ENCODE measurements around the gene RDX. TPM values are rescaled to one million over a fixed set of nuclear protein-coding genes. Genes with fewer than 3 reads are reported as not detected.
A peak's percentile ranks its signal among the peaks of the same experiment; 100 is the strongest.

The RDX gene
- total RNA-seq, 1 experiment from 2014 or later: 196 TPM

DNA sequence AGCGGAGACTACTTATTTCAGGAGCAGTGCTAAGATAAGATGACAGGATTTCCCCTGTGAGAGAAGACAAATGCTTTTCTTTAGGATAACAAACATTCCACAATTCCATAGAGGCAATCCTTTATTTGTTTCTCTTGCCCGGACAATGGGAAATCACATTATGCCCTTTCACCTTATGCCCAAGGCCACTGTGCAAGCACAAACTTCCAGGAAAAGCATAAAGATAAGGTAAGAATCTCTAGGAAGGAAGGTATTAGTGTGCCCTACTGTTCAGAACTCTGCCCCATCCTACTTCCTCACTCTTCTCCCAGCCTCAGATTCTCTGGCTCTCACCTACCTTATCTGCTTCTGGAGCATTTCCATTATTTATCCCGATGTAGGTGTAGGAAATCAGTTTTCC lies 23.1 kb upstream of the RDX start:
- H3K9me2 ChIP-seq (ENCODE audit: insufficient read depth): peaks cover 10% of the 10 kb centered on the region; the same call in 1 of the 2 replicates
- H2AFZ ChIP-seq: no peak overlapping the region
- no TSS peak for BruUV-seq (replicated peaks)
- no peaks in the 10 kb centered on the region for H3K36me3 ChIP-seq (ENCODE audit: low read depth)
- intact Hi-C loops (cut with micrococcal nuclease; ENCODE audit: unreplicated experiment): no loop called here
- H3K4me1 ChIP-seq (replicated peaks; ENCODE audit: insufficient read depth): peaks cover 36% of the 10 kb centered on the region
- H3K4me3 ChIP-seq: no peak overlapping the region
- ChIA-PET POLR2A (ENCODE audit: unreplicated experiment) (no interaction called here), CTCF (no interaction called here)
- H3K27me3 ChIP-seq (ENCODE audit: insufficient read depth, low read depth): no peaks in the 10 kb centered on the region
- H4K20me1 ChIP-seq (ENCODE audit: insufficient read depth): no peaks in the 10 kb centered on the region
- H3K79me2 ChIP-seq (ENCODE audit: low read depth): no peaks in the 10 kb centered on the region
- no peak overlapping the region for H3K27ac ChIP-seq
- H3F3A ChIP-seq (ENCODE audit: insufficient read depth, low read depth): peaks cover 8% of the 10 kb centered on the region; the same call in 1 of the 2 replicates
- H3K9me3 ChIP-seq (ENCODE audit: insufficient read depth, low read depth): peaks cover 4% of the 10 kb centered on the region
- TF ChIP-seq, protein P1, sequence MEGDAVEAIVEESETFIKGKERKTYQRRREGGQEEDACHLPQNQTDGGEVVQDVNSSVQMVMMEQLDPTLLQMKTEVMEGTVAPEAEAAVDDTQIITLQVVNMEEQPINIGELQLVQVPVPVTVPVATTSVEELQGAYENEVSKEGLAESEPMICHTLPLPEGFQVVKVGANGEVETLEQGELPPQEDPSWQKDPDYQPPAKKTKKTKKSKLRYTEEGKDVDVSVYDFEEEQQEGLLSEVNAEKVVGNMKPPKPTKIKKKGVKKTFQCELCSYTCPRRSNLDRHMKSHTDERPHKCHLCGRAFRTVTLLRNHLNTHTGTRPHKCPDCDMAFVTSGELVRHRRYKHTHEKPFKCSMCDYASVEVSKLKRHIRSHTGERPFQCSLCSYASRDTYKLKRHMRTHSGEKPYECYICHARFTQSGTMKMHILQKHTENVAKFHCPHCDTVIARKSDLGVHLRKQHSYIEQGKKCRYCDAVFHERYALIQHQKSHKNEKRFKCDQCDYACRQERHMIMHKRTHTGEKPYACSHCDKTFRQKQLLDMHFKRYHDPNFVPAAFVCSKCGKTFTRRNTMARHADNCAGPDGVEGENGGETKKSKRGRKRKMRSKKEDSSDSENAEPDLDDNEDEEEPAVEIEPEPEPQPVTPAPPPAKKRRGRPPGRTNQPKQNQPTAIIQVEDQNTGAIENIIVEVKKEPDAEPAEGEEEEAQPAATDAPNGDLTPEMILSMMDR (conservative IDR thresholded peaks at IDR 0.05): no peak
- TF ChIP-seq EZH2 (IDR thresholded peaks at IDR 0.05; ENCODE audit: low read depth): no peak
- no peak for DNase-seq
- H3K4me2 ChIP-seq: no peak overlapping the region

DNA sequence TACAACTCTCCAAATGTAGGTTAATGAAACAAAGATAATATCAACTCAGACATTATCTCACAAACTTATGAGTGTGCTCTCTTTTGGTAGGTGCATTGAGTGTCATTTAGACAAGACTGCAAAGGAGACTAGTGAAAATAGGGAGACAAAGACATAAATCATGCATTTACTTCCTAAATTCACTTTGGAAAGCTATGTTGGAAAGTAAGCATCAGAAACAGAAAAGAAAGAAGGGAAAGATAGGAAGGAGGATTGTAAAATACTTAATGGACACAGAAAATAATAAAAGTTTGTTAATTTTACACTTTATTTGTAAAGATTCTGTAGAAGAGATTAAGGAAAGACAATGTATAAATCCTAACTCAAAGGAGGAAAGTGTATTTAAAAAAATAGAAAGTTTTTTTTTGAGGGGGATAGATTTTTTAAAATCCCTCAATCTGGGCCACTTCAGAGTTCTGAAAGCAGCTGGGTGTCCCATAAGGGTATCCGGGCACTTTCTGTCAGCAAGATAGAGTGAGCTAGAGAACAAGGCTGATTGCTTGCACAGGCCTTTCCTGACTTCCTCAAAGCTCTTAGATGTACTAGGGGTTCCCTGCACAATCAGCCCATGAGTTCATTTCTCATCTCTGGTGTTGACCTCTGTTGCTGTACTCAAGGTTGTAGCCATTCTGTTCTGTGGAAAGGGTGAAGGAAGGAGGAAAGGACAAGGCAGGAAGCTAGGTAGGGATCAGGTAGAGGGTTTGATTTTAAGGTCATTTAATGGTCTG lies 22.4 kb upstream of the RDX start:
- no peak for DNase-seq
- no peaks in the 10 kb centered on the region for H3K36me3 ChIP-seq (ENCODE audit: low read depth)
- H3K4me3 ChIP-seq: no peak overlapping the region
- H4K20me1 ChIP-seq (ENCODE audit: insufficient read depth): no peaks in the 10 kb centered on the region
- H2AFZ ChIP-seq: no peak overlapping the region
- no peaks in the 10 kb centered on the region for H3K27me3 ChIP-seq (ENCODE audit: insufficient read depth, low read depth)
- BruUV-seq (replicated peaks): no TSS peak
- H3K4me2 ChIP-seq: no peak overlapping the region
- ChIA-PET POLR2A (ENCODE audit: unreplicated experiment) (no interaction called here), CTCF (interaction anchor here (0.7 kb wide), 1 partner anchor 66 kb away, joined by 20 read pairs; no protein-coding TSS in a partner anchor)
- H3K27ac ChIP-seq: no peak overlapping the region
- no peak for TF ChIP-seq EZH2 (IDR thresholded peaks at IDR 0.05; ENCODE audit: low read depth)
- TF ChIP-seq, protein P1 (conservative IDR thresholded peaks at IDR 0.05): no peak
- H3K9me3 ChIP-seq (ENCODE audit: insufficient read depth, low read depth): peaks cover 4% of the 10 kb centered on the region
- intact Hi-C loops (cut with micrococcal nuclease; ENCODE audit: unreplicated experiment): no loop called here
- peaks cover 36% of the 10 kb centered on the region for H3K4me1 ChIP-seq (replicated peaks; ENCODE audit: insufficient read depth)
- H3K9me2 ChIP-seq (ENCODE audit: insufficient read depth): peaks cover 10% of the 10 kb centered on the region; the same call in 1 of the 2 replicates
- peaks cover 8% of the 10 kb centered on the region; the same call in 1 of the 2 replicates for H3F3A ChIP-seq (ENCODE audit: insufficient read depth, low read depth)
- no peaks in the 10 kb centered on the region for H3K79me2 ChIP-seq (ENCODE audit: low read depth)

DNA sequence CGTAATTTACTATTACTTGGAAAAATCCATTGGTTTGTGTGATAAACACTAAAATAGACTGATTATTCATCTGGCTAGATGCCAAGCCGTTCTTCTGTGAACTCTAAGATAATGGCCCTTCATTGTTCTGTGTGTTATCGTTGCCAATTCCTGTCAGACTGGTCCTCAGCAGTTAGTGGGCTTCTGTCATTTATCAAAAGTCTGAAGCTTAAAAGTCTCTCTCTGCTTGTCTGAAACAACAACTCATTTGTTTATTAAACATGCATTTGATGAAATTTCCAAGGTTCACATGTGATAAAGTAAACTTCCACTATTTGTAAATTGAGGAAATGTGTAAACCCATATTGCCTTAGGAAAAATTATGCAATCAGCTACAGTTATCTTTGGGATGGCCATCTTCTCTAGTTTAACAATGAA lies 21.1 kb upstream of the RDX start:
- Histone ChIP-seq H3K36me3 (ENCODE audit: low read depth) (no peaks in the 10 kb centered on the region), H3K79me2 (ENCODE audit: low read depth) (no peaks in the 10 kb centered on the region), H3K27ac (no peak overlapping the region), H3K4me1 (replicated peaks; ENCODE audit: insufficient read depth) (peaks cover 33% of the 10 kb centered on the region), H3K9me2 (ENCODE audit: insufficient read depth) (peaks cover 10% of the 10 kb centered on the region; the same call in 1 of the 2 replicates), H3K4me2 (peak overlapping the region; percentile 4; the same call in 1 of the 2 replicates), H2AFZ (no peak overlapping the region), H4K20me1 (ENCODE audit: insufficient read depth) (no peaks in the 10 kb centered on the region), H3K27me3 (ENCODE audit: insufficient read depth, low read depth) (no peaks in the 10 kb centered on the region), H3F3A (ENCODE audit: insufficient read depth, low read depth) (peaks cover 8% of the 10 kb centered on the region; the same call in 1 of the 2 replicates), H3K9me3 (ENCODE audit: insufficient read depth, low read depth) (peaks cover 4% of the 10 kb centered on the region), H3K4me3 (no peak overlapping the region)
- BruUV-seq (replicated peaks): no TSS peak
- peak in 1 of 2 experiments; percentile 43 for DNase-seq
- TF ChIP-seq EZH2 (IDR thresholded peaks at IDR 0.05; ENCODE audit: low read depth): no peak
- TF ChIP-seq, protein P1 (conservative IDR thresholded peaks at IDR 0.05): no peak
- CTCF ChIA-PET: no interaction called here
- intact Hi-C loops (cut with micrococcal nuclease; ENCODE audit: unreplicated experiment): loop anchor here (2.0 kb wide), 1 partner anchor 19 kb away; no protein-coding TSS in a partner anchor
- POLR2A ChIA-PET (ENCODE audit: unreplicated experiment): no interaction called here

All from PC-9 (cell line).